Testis (tissue), 2 donors: ENCODE data around the gene SYT5.

ENCODE experiments used
- POLR2A ChIP-seq: fragments of 450-650 bp; IDR thresholded peaks from one replicate; pipeline ENCODE4 v1.6.1; 2017; ENCODE audit warnings: antibody characterized with exemption, mild to moderate bottlenecking, moderate library complexity
- TF ChIP-seq, protein P1 (sequence below), 3 experiments: fragments of 450-650 bp in 2 of 3; fragments of 200-600 bp in 1 of 3; sonication (generic) in 1 of 3; IDR thresholded peaks; one replicate each; pipeline ENCODE4 v1.5.1; 2016 to 2019; ENCODE audit warnings: antibody characterized with exemption in 3 of 3, mild to moderate bottlenecking in 2 of 3, moderate library complexity in 1 of 3

DNA sequence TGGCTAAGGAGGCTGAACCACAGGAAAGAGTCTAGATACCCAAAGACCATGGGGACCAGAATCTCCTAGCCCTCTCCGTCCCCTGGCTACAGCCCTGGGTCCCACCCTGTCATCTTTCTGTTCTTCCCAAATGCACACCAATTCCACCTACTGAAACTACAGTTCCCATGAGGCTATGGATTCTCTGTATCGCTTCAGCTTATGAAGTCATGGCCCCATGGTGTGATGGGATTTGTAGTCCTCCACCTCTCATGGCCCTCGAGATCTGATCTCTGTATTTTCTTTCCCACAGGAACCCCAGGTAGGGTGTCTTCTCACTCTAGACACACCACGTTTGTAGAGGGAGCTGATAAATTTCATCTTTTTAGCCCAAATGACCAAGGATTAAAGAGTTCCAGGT, 17.4 kb upstream of the SYT5 start:
- TF ChIP-seq, protein P1, sequence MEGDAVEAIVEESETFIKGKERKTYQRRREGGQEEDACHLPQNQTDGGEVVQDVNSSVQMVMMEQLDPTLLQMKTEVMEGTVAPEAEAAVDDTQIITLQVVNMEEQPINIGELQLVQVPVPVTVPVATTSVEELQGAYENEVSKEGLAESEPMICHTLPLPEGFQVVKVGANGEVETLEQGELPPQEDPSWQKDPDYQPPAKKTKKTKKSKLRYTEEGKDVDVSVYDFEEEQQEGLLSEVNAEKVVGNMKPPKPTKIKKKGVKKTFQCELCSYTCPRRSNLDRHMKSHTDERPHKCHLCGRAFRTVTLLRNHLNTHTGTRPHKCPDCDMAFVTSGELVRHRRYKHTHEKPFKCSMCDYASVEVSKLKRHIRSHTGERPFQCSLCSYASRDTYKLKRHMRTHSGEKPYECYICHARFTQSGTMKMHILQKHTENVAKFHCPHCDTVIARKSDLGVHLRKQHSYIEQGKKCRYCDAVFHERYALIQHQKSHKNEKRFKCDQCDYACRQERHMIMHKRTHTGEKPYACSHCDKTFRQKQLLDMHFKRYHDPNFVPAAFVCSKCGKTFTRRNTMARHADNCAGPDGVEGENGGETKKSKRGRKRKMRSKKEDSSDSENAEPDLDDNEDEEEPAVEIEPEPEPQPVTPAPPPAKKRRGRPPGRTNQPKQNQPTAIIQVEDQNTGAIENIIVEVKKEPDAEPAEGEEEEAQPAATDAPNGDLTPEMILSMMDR (IDR thresholded peaks at IDR 0.05) = no peak
- TF ChIP-seq POLR2A = no peak
